Fibroblast of lung (primary cell): ENCODE measurements around the gene NECTIN4. TPM values are rescaled to one million over a fixed set of nuclear protein-coding genes. Genes with fewer than 3 reads are reported as not detected.

Source experiments
- DNase-seq, 2 donors: peaks; one replicate each; pipeline versions ENCODE4 v3.0.0 to v3.0.0-alpha.2; 2010; ENCODE audit warnings: low read depth in 2 of 2
- H2AFZ ChIP-seq: 2 replicates; pipeline ENCODE4 v1.5.1; 2012; ENCODE audit warnings: low read length, control low read depth, inconsistent platforms
- H3K27ac ChIP-seq: 2 replicates; pipeline ENCODE4 v1.5.1; 2011; ENCODE audit warnings: low read length, control low read depth; ENCODE audit not compliant: insufficient read depth
- H3K27me3 ChIP-seq: 2 replicates; pipeline ENCODE4 v1.5.1; 2011; ENCODE audit warnings: mild to moderate bottlenecking, low read length; ENCODE audit not compliant: control insufficient read depth, insufficient read depth
- H3K36me3 ChIP-seq: 2 replicates; pipeline ENCODE4 v1.5.1; 2011; ENCODE audit warnings: low read length; ENCODE audit not compliant: control insufficient read depth, insufficient read depth
- H3K4me1 ChIP-seq: 2 replicates; pipeline ENCODE4 v1.5.1; 2011; ENCODE audit warnings: low read length; ENCODE audit not compliant: control insufficient read depth, insufficient read depth; ENCODE audit errors: extremely low read depth
- H3K4me2 ChIP-seq: 2 replicates; pipeline ENCODE4 v1.5.1; 2011; ENCODE audit warnings: low read length, control low read depth; ENCODE audit not compliant: insufficient read depth; ENCODE audit errors: extremely low read depth
- H3K4me3 ChIP-seq, 4 experiments: fragments of 200-600 bp in 1 of 4; sonication (generic) in 1 of 4; replicated peaks in 1 of 4; 2 replicates each; pipeline ENCODE4 v1.5.1; 2011 to 2016; ENCODE audit warnings: low read length in 4 of 4, low read depth in 3 of 4, mild to moderate bottlenecking in 3 of 4, control low read depth in 2 of 4, inconsistent platforms in 1 of 4, mixed read lengths in 1 of 4; ENCODE audit not compliant: insufficient read depth in 1 of 4; ENCODE audit errors: control extremely low read depth in 1 of 4
- H3K79me2 ChIP-seq: 2 replicates; pipeline ENCODE4 v1.5.1; 2012; ENCODE audit warnings: mild to moderate bottlenecking, low read length, inconsistent platforms; ENCODE audit not compliant: control insufficient read depth, insufficient read depth
- H3K9ac ChIP-seq: 2 replicates; pipeline ENCODE4 v1.5.1; 2011; ENCODE audit warnings: mild to moderate bottlenecking, low read length, control low read depth; ENCODE audit not compliant: insufficient read depth
- H3K9me3 ChIP-seq: 2 replicates; pipeline ENCODE4 v1.5.1; 2012; ENCODE audit warnings: low read depth, low read length; ENCODE audit not compliant: control insufficient read depth, insufficient read depth
- H4K20me1 ChIP-seq: 2 replicates; pipeline ENCODE4 v1.5.1; 2011; ENCODE audit warnings: low read length; ENCODE audit not compliant: control insufficient read depth, insufficient read depth; ENCODE audit errors: extremely low read depth
- EZH2 ChIP-seq: IDR thresholded peaks from 2 replicates; pipeline ENCODE4 v1.5.1; 2012; ENCODE audit warnings: low read length, control low read depth, mild to moderate bottlenecking; ENCODE audit errors: missing control alignments
- polyA minus RNA-seq: library from RNA; depleted of rRNA, polyadenylated mRNA; stranded (reverse); fragments of >200 nt; gene quantifications from 2 replicates; pipeline ENCODE4 v1.2.3, GENCODE V29; 2011; ENCODE audit warnings: low replicate concordance
- polyA plus RNA-seq, 2 donors: library from polyadenylated mRNA; depleted of rRNA in 1 of 2; stranded (reverse) in 1 of 2; unstranded in 1 of 2; fragments of >200 nt; gene quantifications; 2 replicates each; pipeline ENCODE4 v1.2.1, GENCODE V29; 2011 to 2012; ENCODE audit warnings: missing spikeins in 1 of 2
- total RNA-seq: library from RNA; depleted of rRNA; stranded (reverse); fragments of >200 nt; gene quantifications from 2 replicates; pipeline ENCODE4 v1.2.1, GENCODE V29; 2014
- TF ChIP-seq, protein P1 (sequence below), 2 donors: IDR thresholded peaks in 1 of 2; conservative IDR thresholded peaks in 1 of 2; 1 replicate in 1 of 2; 2 replicates in 1 of 2; pipeline ENCODE4 v1.5.1; 2011 to 2012; ENCODE audit warnings: low read length in 2 of 2, control low read depth in 1 of 2, inconsistent platforms in 1 of 2, low read depth in 1 of 2, mild to moderate bottlenecking in 1 of 2

The NECTIN4 gene
- under 0.01 and 0.33 TPM in 2 replicates for total RNA-seq
- 0.07 and 0.16 TPM in 2 replicates for polyA plus RNA-seq
- polyA plus RNA-seq (2012) = not detected in 2 replicates
- polyA minus RNA-seq = 3.1 TPM in 1 of 2 replicates, not detected in the other

DNA sequence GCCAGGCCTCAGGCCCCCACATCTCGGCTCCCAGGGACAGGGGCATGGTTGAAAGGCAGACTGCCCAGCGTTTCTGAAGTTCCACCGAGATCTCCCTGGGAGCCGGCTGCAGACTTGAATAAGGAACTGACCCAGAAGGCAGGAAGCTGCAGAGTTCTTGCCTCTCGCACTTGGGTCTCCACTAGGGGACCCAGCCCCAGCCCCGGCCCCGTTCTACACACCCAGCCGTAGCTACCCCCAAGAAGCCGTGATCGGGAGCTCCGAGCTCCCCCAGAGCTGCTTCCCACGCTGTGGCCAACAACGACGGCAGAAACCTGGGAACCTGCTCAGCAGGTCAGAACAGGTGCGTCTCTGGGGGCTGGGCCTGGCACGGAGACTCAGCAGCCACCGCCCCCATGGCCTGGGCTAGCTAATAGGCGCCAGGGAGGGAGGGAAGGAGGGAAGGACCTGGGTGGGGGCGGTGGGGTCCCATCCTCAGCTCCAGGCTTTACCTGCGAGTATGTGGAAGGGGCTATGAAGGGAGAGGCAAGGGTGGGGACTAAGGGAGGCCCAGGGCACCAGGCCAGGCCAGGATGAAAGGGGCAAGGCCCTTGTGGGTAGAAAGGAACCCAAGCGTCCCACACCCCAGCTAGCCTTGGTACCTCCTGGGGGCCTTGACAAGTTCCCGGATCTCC lies at the start of gene NECTIN4:
Gene NECTIN4 (minus strand): TSS at position 308 of the 674 bp plus-strand sequence. CDS start 262 bp downstream, at position 46.
- no peaks in the 10 kb centered on the region for H3K27me3 ChIP-seq
- no peak within 1 kb of the TSS for H3K27ac ChIP-seq
- no peaks in the 10 kb centered on the region for H3K9me3 ChIP-seq
- TF ChIP-seq, protein P1, sequence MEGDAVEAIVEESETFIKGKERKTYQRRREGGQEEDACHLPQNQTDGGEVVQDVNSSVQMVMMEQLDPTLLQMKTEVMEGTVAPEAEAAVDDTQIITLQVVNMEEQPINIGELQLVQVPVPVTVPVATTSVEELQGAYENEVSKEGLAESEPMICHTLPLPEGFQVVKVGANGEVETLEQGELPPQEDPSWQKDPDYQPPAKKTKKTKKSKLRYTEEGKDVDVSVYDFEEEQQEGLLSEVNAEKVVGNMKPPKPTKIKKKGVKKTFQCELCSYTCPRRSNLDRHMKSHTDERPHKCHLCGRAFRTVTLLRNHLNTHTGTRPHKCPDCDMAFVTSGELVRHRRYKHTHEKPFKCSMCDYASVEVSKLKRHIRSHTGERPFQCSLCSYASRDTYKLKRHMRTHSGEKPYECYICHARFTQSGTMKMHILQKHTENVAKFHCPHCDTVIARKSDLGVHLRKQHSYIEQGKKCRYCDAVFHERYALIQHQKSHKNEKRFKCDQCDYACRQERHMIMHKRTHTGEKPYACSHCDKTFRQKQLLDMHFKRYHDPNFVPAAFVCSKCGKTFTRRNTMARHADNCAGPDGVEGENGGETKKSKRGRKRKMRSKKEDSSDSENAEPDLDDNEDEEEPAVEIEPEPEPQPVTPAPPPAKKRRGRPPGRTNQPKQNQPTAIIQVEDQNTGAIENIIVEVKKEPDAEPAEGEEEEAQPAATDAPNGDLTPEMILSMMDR (conservative IDR thresholded peaks at IDR 0.05 in 1 of 2, IDR thresholded peaks at IDR 0.05 in 1 of 2; ENCODE audit: low read depth in 1 of 2, low read length in 2 of 2) = no peak
- TF ChIP-seq EZH2 = no peak
- H3K4me1 ChIP-seq = peaks cover 11% of the 10 kb centered on the region
- no peaks in the 10 kb centered on the region for H4K20me1 ChIP-seq
- no peak within 1 kb of the TSS for H3K4me3 ChIP-seq
- H3K36me3 ChIP-seq = no peaks in the 10 kb centered on the region
- DNase-seq = no peak
- H3K9ac ChIP-seq = no peak within 1 kb of the TSS
- H2AFZ ChIP-seq = no peak within 1 kb of the TSS
- H3K4me2 ChIP-seq = no peak within 1 kb of the TSS
- H3K79me2 ChIP-seq = no peaks in the 10 kb centered on the region

DNA sequence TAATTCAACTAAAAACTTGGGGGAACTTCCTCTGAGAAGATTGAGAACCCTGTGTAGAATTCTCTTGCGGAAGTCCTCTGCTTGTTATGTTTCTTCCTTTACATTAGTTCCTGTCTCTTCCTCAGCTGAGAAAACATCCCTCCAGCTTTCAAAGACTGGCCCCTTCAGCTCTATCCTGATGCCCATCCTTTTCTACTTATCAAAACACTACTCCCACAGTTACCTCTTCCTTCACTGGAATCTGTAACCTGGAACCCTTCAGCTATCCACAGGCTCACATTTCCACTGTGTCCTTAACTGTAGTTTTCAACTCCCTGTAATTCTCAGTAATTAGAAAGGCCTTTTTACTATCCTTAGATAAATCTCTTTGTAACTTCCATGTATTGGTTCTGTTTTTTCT lies 49.1 kb upstream of the NECTIN4 start:
- H2AFZ ChIP-seq = no peak overlapping the region
- no peak overlapping the region for H3K4me2 ChIP-seq
- no peak for TF ChIP-seq EZH2
- TF ChIP-seq, protein P1 (conservative IDR thresholded peaks at IDR 0.05 in 1 of 2, IDR thresholded peaks at IDR 0.05 in 1 of 2; ENCODE audit: low read depth in 1 of 2, low read length in 2 of 2) = no peak
- DNase-seq = no peak
- H3K79me2 ChIP-seq = peaks cover 15% of the 10 kb centered on the region
- no peaks in the 10 kb centered on the region for H3K27me3 ChIP-seq
- no peak overlapping the region for H3K27ac ChIP-seq
- H4K20me1 ChIP-seq = no peaks in the 10 kb centered on the region
- H3K4me3 ChIP-seq = no peak overlapping the region
- no peaks in the 10 kb centered on the region for H3K4me1 ChIP-seq
- H3K36me3 ChIP-seq = no peaks in the 10 kb centered on the region
- no peaks in the 10 kb centered on the region for H3K9me3 ChIP-seq
- no peak overlapping the region for H3K9ac ChIP-seq

DNA sequence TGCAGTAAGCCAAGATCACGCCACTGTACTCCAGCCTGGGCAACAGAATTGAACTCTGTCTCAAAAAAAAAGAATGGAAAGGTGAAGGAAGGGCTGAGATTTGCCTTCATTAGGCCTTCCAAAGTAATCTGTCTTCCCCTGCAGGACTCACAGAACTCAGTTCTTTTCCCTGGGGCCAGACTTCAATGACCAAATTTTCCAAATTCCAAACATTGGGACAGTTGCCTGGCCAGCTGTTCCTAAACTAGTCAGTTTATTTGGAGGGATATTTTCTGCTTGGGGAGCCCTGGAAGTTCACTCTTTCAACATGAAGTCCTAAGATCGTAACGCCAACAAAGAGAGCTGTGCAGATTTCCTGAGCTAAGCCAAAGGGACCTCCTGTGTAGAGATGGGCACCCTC lies 48.5 kb upstream of the NECTIN4 start:
- Histone ChIP-seq H3K4me3 (no peak overlapping the region), H2AFZ (no peak overlapping the region), H3K79me2 (peaks cover 17% of the 10 kb centered on the region), H3K9ac (no peak overlapping the region), H3K36me3 (no peaks in the 10 kb centered on the region), H4K20me1 (no peaks in the 10 kb centered on the region), H3K4me1 (no peaks in the 10 kb centered on the region), H3K27ac (no peak overlapping the region), H3K4me2 (no peak overlapping the region), H3K9me3 (no peaks in the 10 kb centered on the region), H3K27me3 (no peaks in the 10 kb centered on the region)
- DNase-seq = no peak
- TF ChIP-seq, protein P1 (conservative IDR thresholded peaks at IDR 0.05 in 1 of 2, IDR thresholded peaks at IDR 0.05 in 1 of 2; ENCODE audit: low read depth in 1 of 2, low read length in 2 of 2) = no peak
- no peak for TF ChIP-seq EZH2
